Nephron (organoid): ENCODE measurements around the gene ARHGAP9.

Experiments
- H3K27ac Mint-ChIP-seq, 3 experiments: 2 replicates each; pipeline ENCODE4 v1.8.0; 2020; ENCODE audit warnings: mixed read lengths in 3 of 3, mild to moderate bottlenecking in 2 of 3, moderate library complexity in 1 of 3
- H3K27me3 Mint-ChIP-seq: 2 replicates; pipeline ENCODE4 v1.8.0; 2021; ENCODE audit warnings: low read depth, mild to moderate bottlenecking, moderate library complexity, mixed read lengths
- H3K36me3 Mint-ChIP-seq: 2 replicates; pipeline ENCODE4 v1.8.0; 2020; ENCODE audit warnings: low read depth, mixed read lengths
- H3K4me1 Mint-ChIP-seq: 2 replicates; pipeline ENCODE4 v1.8.0; 2020; ENCODE audit warnings: mixed read lengths
- H3K4me3 Mint-ChIP-seq, 3 experiments: 2 replicates each; pipeline ENCODE4 v1.8.0; 2020; ENCODE audit warnings: mild to moderate bottlenecking in 3 of 3, mixed read lengths in 3 of 3, moderate library complexity in 2 of 3
- H3K9me3 Mint-ChIP-seq: 2 replicates; pipeline ENCODE4 v1.8.0; 2020; ENCODE audit warnings: mixed read lengths
- CTCF ChIP-seq, 3 experiments: fragments of 200-600 bp; sonication (generic); IDR thresholded peaks; one replicate each; pipeline ENCODE4 v1.5.0; 2021; ENCODE audit warnings: antibody characterized with exemption in 3 of 3; ENCODE audit not compliant: unreplicated experiment in 3 of 3

The ARHGAP9 gene

DNA sequence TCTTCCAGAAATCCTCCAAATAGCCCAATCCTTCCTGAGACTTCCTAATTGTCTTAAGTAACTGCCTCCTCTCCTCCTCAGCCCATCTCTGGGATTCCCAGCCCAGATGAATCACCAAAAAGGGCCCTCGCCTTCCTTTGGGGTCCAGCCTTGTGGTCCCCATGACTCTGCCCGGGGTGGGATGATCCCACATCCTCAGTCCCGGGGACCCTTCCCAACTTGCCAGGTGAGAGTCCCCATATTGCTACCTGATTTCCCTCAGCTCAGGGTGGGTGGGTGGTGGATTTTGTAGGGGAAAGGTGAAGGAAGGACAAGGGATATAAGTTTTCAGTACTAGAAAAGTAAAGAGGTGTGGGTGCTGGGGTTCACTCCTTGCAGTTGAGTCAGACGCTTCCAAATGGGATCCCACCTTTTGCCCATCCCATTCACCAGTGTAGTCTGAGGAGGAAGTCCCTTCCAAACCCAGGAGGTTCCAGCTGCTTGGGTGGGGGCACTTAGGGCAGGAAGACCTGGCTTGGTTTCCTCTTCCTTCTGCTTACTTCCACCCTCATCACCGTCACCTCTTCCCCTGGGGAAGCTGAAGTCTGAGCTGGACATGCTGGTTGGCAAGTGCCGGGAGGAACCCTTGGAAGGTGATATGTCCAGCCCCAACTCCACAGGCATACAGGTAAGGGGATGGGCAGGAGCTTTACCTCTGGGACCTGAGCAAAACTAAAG is 14.5 kb downstream of the ARHGAP9 start:
- peaks cover 42% of the 10 kb centered on the region for H3K27me3 Mint-ChIP-seq
- H3K36me3 Mint-ChIP-seq, result peaks cover 20% of the 10 kb centered on the region
- peaks cover 12% of the 10 kb centered on the region for H3K4me1 Mint-ChIP-seq
- H3K27ac Mint-ChIP-seq, result no peak overlapping the region
- no peak for TF ChIP-seq CTCF (IDR thresholded peaks at IDR 0.05; ENCODE audit: unreplicated experiment in 3 of 3)
- peak overlapping the region; percentile 20 to 76 (median 21) for H3K4me3 Mint-ChIP-seq
- no peaks in the 10 kb centered on the region for H3K9me3 Mint-ChIP-seq

- Mint-ChIP-seq H3K27ac (no peak overlapping the region), H3K4me1 (peaks cover 12% of the 10 kb centered on the region), H3K9me3 (no peaks in the 10 kb centered on the region), H3K4me3 (peak overlapping the region; percentile 20 to 76 (median 21)), H3K27me3 (peaks cover 42% of the 10 kb centered on the region), H3K36me3 (peaks cover 20% of the 10 kb centered on the region)
- TF ChIP-seq CTCF (IDR thresholded peaks at IDR 0.05; ENCODE audit: unreplicated experiment in 3 of 3), result no peak
Observed at GRCh38 chr12:57464569-57464968, 15.1 kb downstream of the ARHGAP9 start.

- H3K36me3 Mint-ChIP-seq, result peaks cover 17% of the 10 kb centered on the region
- H3K9me3 Mint-ChIP-seq, result no peaks in the 10 kb centered on the region
- TF ChIP-seq CTCF (IDR thresholded peaks at IDR 0.05; ENCODE audit: unreplicated experiment in 3 of 3), result no peak
- H3K27ac Mint-ChIP-seq, result peak overlapping the region; percentile 88 to 91 (median 91)
- peaks cover 17% of the 10 kb centered on the region for H3K4me1 Mint-ChIP-seq
- H3K27me3 Mint-ChIP-seq, result peaks cover 35% of the 10 kb centered on the region
- H3K4me3 Mint-ChIP-seq, result peak overlapping the region; percentile 82 to 88 (median 84)
Observed at GRCh38 chr12:57462912-57463253, 16.8 kb downstream of the ARHGAP9 start.

DNA sequence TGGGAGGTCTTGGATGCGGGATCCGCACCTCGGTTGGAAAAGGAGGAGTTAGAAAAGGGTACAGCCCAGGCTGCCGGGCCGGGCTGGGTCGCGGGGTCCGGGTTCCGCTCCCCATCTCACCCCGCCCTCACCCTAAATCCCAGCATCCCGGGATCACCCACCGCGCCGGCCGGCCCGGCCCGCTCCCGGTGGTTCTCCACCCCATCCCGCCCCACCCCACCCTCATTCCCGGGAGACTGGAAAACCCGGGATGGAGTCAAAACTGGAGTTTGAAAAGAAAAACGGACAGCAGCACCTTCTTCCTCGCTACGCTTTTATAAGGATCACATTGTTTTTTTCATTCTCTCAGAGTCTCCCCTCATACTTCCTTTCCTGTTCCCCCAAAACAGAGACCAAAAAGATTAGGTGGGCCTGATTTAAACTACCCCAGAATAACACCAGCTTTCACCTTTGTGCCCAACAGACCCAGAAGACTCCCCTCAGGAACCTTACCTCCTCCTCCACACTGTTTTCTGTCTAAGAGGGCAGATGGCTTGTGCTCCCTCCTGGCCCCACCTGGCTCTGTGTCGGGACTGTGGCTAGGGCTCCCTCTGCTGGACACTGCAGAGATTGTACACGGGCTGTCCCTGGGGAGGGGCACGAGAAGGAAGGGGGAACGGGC is 17.3 kb downstream of the ARHGAP9 start:
- peak overlapping the region; percentile 84 to 93 (median 92) for H3K4me3 Mint-ChIP-seq

DNA sequence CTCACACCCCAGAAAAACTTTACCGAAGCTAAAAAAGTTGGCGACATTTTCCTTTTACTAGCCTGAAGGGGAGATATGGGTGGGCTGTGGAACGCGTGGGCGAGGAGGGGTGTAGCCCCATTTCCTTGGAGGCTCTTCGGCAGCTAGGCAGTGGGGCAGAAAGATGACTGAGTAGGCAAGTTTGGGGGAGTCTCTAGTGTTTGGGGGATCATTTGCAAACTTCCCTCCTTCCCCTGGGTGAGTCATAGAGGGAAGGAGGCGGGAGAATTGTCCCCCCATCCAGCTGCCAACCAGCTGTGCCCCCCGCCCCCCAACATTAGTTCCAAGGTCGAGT is 17.8 kb downstream of the ARHGAP9 start:
- Mint-ChIP-seq H3K4me1 (peaks cover 17% of the 10 kb centered on the region), H3K36me3 (peaks cover 13% of the 10 kb centered on the region), H3K27me3 (peaks cover 29% of the 10 kb centered on the region), H3K27ac (peak overlapping the region; percentile 88 to 99 (median 91)), H3K9me3 (no peaks in the 10 kb centered on the region), H3K4me3 (peak overlapping the region; percentile 84 to 93 (median 92))
- no peak for TF ChIP-seq CTCF (IDR thresholded peaks at IDR 0.05; ENCODE audit: unreplicated experiment in 3 of 3)

More for the DNA sequence above, 17.3 kb downstream of the ARHGAP9 start:
- peaks cover 17% of the 10 kb centered on the region for H3K4me1 Mint-ChIP-seq
- H3K36me3 Mint-ChIP-seq, result peaks cover 17% of the 10 kb centered on the region
- peaks cover 33% of the 10 kb centered on the region for H3K27me3 Mint-ChIP-seq
- peak; percentile 94 to 95 (median 94) for TF ChIP-seq CTCF (IDR thresholded peaks at IDR 0.05; ENCODE audit: unreplicated experiment in 3 of 3)
- no peaks in the 10 kb centered on the region for H3K9me3 Mint-ChIP-seq
- H3K27ac Mint-ChIP-seq, result peak overlapping the region; percentile 88 to 99 (median 91)
